GM19397 (cell line): ENCODE results near the gene ZFAND3.

Source experiments
- ATAC-seq: cut with Tn5 transposase; IDR thresholded peaks from one replicate; pipeline ENCODE4 v1.9.1; 2021; ENCODE audit warnings: mild to moderate bottlenecking, moderate library complexity; ENCODE audit not compliant: unreplicated experiment

The ZFAND3 gene

DNA sequence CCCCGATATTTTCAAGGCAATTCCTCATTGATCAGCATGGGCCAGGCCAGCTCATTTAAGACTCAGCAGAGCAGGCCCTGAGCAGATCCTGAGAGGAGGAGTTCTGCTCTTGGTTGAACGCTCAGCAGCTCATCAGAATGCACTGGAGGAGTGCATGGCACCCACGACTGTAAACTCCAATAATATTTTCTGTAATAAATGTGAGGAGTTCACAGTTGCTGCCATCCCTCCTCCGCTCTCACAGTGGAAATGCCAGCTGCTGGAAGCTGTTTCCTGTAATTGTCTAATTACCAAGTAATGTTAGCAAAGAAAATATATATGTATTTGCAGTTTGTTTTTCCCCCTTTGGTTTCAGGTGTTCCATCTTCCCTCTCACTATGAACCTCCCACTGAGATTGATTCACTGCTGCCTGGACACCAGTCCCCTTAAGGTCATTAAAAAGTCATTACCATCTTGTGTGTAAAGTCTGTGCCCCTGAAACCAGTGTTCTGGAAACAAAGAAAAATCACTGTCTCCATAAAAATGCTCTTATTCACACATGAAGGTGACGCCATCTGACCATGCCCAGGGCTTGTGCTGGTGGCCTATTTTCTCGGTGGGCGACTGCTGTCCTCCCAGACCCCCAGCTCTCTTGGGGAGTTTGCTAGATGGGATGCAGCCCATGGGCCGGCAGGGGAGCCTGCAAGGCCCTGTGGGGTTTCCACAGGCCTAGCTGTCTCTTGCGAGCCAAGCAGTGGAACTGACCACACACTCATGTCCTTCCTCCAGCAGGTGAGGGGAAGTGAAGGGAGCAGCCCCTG lies 374.2 kb downstream of the ZFAND3 start:
- ATAC-seq, result no peak

DNA sequence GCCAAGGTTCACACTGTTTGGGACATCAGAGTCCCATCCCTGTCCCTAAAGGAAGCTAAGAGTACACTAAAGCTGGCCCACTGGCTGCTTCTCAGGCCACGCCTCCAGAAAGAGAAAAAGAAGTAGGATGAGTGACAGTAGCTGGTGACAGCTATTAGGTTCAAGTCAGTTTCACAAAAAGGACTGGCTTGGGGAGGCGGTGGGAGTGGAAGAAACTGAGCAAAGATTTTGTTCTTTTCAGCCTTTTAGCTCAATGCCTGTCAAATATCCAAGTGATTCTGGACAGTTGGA lies 374.7 kb downstream of the ZFAND3 start:
- no peak for ATAC-seq

DNA sequence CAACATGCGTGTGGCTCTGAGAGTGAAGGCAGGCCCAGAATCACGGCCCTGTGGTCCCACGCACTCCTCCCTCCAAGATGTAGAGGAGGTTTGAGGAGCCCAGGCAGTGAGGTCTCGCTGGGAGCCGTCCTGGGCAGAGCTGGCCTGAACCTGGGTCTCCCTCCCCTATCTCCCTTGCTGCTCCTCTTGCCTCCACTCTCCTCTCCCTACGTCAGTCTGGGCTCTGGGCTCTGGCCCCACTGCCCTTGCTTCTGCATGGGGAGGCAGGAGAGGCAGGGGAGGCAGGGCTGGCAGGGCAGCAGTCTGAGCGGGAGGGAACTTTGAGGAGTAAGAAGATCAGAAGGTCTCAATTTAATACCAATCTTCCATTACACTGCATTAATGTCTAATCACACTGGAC lies 375.1 kb downstream of the ZFAND3 start:
- no peak for ATAC-seq

DNA sequence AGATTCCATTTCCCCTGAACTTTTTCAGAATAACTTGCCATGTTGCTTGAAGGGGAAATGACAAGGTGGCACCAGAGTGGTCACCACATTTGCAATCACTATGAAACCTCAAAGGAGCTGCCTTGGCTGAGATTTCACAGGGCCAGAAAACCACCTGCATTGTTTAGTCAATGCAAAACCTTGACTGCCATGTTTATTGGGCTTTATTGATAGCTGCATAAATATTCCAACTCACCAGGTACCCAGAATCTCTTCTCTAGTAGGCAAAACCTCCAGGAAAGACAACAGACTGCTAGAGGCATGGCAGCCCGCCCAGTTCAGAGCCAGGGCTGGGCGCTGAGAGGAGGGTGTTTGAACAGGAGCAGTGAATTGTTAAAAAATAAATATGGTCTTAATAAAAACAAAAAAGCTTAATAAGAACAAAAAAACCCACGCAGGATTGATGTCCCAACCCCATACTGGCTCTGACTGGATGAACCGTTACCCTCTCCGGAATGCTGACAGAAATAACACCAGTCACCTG lies 375.6 kb downstream of the ZFAND3 start:
- ATAC-seq, result no peak

DNA sequence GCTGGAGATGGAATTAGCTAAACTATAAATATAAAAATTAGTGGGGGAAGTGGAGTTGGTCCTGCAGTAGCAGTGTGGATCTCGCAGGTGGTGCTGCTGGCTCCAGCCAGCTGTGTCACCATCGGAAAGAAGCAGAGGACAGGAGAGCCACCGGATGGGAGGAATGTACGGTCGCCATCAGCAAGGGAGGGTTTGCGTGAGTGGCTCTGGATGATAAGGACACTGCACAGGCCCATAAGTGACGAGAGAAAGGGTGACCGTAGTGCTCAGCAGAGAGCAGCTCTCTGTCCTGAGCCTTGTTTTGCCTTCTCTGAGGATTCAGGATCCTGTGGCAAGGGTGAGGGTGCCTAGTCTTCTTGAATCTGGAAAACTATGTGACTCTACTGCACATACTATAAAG lies 378.7 kb downstream of the ZFAND3 start:
- ATAC-seq, result no peak
